Activated CD8-positive, alpha-beta memory T cell treated with anti-CD3 and anti-CD28 coated beads, Interleukin-2, amount 50 U/mL, for 1 hour (primary cell): ENCODE measurements around the gene FAM131C.

ENCODE experiments used
- DNase-seq: peaks from one replicate; pipeline ENCODE4 v3.0.0-alpha.2; 2020; ENCODE audit errors: extremely low read depth

Gene FAM131C

GRCh38 chr1:16015960-16016901 lies 57.2 kb downstream of the FAM131C start:
- DNase-seq: no peak

DNA sequence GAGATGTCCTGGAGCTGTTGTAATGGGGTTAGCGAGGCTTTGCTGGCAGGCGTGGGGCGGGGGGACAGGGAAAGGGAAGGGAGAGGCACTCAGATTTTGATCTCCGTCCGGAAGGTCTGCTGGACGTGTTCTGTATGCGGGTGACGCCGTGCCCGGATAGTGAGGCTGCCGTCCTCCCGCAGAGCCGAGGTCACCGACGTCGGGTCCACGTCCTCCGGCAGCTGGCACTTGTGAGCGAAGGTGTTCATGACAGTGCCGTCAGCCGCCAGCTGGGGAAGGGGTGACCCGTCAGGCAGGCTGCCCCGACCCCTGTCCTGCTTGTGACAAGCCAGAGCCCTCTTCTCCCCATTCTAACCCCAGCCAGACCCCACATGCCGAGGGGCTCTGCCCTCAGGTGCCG lies 58.0 kb downstream of the FAM131C start:
- DNase-seq: no peak

DNA sequence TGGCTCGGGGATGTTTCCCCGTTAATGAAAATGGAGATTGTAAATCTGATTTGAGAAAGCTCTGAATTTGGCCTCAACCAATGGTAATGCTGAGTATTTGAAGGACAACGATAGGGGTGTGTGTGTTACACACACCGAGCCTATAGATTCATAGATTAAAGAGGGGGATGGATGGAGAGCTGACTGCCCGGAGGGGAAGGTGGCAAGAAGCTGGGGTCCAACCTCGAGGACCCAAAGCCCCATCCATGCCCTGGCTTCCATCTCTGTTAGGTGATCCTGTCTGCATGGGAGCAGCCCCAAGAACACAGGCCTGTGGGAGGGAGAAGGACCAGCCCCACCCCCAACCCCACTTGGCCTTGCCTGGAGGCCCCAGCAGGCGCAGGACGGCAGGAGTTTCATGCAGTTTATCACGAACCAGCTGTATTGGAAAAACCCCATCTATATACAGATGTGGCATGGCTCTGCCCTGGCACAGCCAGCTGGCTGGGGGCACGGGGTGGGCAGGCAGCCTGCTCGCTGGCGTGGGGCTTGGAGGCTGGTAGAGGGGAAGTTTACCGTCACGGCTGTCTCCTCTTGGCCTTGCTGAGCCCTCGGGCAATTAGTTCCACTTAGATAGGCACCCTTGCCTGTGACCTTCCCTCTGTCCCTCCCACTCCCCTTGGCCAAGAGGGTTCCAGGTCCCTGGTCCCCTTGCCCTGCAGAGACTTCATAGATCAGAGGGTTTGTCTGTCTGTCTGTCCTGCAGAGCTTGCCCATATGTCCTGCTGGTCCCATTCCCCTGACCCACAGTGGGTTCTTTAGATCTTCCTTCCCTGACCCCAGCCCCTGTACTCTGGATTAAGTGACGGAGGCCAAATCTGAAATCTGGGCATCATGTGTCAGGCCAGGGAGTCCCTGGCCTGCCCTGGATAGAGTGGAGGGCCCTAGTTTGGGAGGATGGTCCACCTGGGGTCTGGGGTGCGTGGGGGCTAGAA lies 58.7 kb downstream of the FAM131C start:
- no peak for DNase-seq

GRCh38 chr1:16013908-16014258 lies 59.6 kb downstream of the FAM131C start:
- DNase-seq: no peak

GRCh38 chr1:16013220-16013907 lies 60.1 kb downstream of the FAM131C start:
- DNase-seq: peak; percentile 28

DNA sequence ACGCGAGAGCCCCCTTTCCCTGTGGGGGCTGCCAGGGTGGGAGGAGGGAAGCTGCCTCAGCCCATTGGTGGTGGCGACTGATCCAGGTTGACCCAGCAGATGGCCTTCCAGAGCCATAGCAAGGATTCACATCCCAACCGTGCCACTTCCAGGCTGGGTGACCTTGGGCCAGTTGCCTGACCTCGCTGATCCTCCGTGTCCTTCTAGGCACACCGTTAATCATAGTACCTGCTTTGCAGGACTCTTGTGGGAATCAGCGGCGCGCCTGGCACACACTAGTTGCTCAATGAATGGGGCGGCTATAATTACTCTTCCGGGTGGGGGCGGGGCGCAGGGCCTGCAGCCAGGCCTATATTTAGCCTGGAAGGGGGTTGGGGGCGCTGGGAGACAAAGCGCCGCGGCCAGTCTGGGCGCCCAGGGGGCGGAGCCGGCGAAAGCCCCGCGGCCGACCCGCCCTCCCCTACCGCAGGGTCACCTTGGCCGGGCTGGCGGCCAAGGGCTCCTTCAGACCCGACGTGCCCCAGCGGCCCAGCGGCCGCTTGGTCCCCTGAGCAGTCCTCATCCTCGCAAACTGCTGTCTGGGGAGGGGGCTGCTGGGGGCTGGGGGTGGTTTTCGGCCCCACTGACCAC lies 60.7 kb downstream of the FAM131C start:
- DNase-seq: no peak

DNA sequence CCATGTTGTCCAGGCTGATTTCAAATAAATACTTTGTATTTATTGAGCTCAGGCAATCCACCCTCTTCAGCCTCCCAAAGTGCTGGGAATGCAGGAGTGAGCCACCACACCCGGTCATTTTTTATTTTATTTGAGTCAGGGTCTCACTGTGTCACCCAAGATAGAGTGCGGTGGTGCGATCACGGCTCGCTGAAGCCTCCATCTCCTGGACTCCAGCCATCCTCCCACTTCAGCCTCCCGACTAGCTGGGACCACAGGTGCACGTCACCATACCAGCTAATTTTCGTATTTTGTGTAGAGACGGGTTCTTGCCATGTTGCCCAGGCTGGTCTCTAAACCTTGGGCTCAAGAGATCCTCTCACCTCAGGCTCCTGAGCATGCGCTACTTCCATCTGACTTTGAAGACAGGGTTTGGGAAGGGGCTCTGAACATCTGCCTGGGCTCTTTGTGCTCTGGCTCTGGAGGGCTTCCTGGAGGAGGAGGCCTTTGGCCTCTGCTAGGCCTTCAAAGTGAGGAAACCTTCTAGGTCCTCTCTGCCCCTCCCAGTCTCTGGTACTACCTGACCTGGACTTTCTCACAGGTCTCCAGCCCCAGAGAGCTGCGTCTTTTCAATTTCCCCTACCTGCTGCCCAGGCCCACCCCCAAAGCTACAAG lies 61.4 kb downstream of the FAM131C start:
- DNase-seq: no peak

- DNase-seq: no peak
These were observed 62.6 kb downstream of the FAM131C start for GRCh38 chr1:16010837-16011236.

DNA sequence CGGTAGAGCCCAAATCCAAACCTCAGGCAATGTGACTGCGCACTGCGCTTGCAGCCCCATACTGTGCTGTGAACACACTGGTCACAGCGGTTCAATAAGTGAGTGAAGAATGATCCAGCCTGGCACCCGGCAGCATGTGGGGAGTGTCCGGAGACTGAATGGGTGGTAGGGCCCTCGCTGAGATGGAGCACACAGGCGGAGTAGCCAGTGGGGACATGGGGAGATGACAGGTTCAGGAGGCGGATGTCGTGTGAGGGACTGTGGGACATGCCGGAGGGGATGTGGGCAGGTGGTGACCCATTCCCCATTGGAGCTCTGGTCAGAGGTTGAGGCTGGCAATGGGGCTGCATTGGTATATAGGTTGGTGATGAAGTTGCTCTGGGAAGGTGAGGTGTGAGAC lies 63.8 kb downstream of the FAM131C start:
- DNase-seq: no peak

- DNase-seq: peak; percentile 20
These were observed 64.4 kb downstream of the FAM131C start for GRCh38 chr1:16009030-16009460.
